HG02763 (cell line): ENCODE measurements around the gene UBE2C.
A peak's percentile ranks its signal among the peaks of the same experiment; 100 is the strongest.
"Not testable (repeated sequence)": the region's sequence is repeated elsewhere in the genome, so short reads cannot be mapped to it uniquely, and the experiment has no call there.

Experiments used
- ATAC-seq: cut with Tn5 transposase; IDR thresholded peaks from one replicate; pipeline ENCODE4 v1.9.1; 2021; ENCODE audit warnings: mild to moderate bottlenecking, moderate library complexity; ENCODE audit not compliant: unreplicated experiment

Gene UBE2C

DNA sequence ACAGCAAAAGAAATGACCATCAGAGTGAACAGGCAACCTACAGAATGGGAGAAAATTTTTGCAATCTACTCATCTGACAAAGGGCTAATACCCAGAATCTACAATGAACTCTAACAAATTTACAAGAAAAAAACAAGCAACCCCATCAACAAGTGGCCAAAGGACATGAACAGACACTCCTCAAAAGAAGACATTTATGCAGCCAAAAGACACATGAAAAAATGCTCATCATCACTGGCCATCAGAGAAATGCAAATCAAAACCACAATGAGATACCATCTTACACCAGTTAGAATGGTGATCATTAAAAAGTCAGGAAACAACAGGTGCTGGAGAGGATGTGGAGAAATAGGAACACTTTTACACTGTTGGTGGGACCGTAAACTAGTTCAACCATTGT, 14.9 kb upstream of the UBE2C start:
- ATAC-seq: not testable (repeated sequence)

DNA sequence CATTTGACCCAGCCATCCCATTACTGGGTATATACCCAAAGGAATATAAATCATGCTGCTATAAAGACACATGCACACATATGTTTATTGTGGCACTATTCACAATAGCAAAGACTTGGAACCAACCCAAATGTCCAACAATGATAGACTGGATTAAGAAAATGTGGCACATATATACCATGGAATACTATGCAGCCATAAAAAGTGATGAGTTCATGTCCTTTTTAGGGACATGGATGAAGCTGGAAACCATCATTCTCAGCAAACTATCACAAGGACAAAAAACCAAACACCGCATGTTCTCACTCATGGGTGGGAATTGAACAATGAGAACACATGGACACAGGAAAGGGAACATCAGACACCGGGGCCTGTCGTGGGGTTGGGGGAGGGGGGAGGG, 14.5 kb upstream of the UBE2C start:
- ATAC-seq: not testable (repeated sequence)

DNA sequence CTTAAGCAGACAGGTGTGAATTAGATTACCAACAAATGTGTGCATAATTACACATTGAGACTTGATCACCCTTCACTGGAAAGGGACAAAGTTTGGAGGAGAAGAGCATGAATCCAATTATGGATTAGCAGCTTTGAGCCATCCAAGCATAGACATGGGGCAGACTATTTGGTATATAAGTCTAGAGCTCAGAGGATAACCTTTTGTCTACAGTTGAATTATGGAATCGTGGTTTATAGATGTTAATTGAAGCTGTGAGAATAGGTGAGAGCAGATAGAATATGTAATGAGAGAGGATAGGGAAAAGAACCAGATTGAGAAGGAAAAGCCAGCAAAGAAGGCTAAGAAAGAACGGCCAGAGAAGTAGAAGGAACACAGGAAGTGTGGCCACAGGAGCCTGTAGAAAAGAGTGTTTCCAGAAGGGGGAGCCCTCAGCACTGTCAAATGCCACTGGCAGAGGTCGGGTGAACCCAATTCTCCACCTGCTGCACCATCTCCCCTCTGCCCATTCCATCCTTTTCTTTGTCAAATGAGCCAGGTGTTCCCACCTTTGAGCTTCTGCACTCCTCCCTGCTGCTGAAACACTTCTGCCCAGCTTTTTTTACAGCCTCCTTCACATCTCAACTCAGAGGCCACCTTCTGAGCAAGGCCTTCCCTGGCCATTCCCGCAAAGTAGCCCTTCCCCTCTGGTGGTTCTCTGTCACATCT, 13.4 kb upstream of the UBE2C start:
- peak; percentile 47 for ATAC-seq

DNA sequence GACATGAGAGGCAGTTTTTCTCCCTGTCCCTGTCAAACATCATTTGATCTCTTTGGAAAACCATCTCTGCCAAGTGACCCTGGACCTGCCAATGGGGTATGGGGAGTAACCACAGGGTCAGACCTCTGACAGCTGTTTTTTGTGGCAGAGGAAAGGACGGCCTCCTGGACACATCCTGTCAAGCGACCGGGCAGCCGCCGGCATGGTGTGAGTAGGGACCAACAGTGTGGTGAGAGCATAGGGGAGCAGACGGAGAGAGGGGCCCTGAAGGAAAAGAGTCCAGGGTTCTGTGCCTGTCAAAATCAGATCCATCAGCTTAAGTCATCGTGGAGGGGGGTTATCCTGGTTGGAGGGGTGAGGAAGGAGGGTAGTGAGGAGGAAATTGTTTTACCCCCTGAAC, 10.6 kb upstream of the UBE2C start:
- ATAC-seq: no peak

DNA sequence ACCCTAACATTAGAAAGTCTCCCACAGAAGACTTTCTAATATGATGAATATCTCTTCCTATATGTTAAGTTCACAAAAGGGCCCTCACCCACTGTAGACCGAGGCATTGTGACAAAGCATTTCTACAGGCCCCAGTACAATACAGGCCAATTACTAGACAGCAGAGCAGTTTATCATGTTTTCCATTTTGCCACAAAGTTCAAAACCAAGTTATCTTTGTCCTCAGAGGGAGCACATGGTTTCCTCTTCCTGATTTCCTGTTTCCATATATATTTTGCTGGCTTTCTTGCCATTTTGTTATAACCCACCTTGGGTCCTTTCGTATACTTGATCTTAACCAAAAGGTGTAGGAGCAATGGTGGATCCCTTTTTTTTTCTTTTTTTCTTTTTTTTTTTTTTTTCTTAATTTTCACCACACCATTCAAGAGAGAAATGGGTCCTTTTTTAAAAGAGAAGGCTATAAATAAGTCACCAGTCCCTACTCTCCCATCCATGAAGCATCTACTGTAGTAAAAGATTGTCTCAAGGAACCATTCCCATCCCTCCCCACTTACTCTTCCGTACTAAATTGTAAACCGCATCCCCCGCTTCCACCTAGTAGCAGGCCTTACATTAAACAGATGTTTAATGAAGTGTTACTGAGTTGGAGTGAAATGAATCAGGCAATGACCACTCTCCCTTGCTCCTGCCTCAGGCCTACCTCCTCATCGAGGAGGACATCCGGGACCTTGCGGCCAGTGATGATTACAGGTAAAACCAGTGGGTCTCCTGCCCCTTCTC, 2.1 kb upstream of the UBE2C start:
- no peak for ATAC-seq

DNA sequence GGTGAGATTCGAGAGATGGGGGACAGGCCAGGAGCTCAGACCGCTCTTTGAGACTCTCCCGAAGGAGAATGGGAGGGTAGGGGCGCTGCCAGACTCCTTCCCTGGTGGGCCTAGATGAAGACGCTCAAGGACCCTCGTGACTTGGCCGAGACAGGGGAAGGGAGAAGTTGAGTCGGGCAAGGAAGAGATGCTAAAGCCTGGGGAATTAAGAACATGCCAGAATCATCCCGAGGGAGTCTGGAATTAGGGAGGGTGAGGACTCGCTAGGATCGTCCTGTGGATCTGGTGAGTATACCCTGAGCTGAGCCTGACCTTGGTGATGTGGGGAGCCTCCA, 529 bp downstream of the UBE2C start:
- no peak for ATAC-seq

DNA sequence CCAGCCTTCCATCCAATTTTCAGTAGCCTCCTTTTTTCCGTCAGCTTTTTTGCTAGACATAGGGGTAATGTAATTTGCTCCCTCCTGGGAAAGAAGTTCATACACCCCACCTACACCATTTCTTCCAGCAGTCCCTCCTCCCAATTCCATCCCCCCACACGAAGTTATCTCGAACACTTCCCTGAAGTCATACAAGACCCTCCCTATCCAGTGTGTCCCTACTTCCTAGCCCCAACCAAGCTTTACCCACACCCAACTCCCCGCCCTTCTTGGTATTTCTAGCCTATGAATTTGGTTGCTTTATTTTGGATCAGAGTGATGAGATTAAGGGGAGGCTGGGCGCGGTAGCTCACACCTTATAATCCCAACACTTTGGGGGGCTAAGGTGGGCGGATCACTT, 1.0 kb downstream of the UBE2C start:
- ATAC-seq: no peak

DNA sequence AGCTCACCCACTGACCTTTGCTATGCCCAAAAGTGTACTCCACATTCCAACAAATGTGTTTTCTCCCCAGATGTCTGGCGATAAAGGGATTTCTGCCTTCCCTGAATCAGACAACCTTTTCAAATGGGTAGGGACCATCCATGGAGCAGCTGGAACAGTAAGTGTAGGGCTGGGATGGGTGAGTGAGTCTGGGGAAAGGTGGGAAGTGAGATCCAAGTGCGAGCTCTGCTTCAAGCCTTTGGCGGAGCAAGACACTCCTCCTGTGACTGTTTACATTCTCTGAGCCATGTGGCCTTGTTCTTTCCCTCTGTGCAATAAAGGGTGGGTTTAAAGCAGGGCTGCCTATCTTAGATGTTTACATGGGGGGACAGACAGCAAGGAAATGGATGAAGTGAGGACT, 1.9 kb downstream of the UBE2C start:
- ATAC-seq: no peak

DNA sequence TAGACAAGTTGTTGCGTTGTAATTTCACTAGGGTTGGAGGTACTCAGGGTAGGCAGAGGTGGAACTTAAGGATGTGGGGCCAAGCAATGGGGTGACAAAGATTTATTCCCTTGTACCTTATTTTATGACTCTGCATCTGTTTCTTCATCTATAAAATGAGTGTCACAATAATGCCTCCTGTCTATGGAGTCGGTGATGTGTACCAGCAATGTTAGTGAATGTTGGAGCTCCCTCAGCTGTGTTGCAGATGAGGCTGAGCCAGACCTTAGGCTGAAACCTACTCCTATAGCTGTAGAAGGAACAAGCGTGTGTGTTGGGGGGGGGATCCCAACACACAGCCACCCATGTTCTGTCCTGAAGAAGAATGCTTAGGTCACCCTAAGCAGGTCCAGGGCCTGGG, 4.5 kb downstream of the UBE2C start:
- no peak for ATAC-seq

DNA sequence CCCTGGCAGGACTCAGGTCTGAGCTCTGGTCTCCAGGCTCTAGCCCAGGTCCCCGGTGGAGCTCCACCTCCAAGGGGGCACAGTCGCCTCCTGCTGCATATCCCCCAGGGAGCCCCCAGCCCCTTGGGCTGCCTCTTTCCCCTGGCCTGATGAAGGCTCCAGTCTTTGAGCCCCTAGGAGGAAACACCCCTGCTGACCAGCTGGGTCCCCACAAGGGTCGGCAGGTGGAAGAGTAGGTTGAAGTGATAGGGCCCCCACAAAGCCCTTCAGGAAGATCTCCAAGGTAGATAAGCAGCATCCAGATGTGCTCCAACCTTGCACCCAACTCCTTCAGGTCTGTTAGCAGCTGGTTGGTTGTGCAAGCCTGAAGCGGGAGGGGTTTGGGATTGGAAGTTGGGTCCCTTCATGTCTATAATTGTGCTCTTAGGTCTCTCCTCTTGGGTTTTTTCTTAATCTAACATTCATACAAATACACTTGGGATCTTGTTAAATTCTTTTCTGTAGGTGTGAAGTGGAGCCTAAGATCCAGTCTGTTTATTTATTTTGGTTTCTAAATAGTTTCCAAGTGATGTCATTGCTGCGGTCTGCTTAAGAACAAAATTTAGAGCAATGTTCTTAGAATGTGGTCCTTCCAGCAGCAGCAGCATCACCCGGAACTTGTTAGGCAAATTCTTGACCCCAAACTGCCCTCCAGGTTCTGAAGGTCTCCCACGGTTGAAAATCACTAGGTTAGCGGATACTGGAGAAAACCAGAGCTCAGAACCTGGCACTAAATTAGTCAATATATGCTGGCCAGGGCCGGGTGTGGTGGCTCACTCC, 5.1 kb downstream of the UBE2C start:
- no peak for ATAC-seq

DNA sequence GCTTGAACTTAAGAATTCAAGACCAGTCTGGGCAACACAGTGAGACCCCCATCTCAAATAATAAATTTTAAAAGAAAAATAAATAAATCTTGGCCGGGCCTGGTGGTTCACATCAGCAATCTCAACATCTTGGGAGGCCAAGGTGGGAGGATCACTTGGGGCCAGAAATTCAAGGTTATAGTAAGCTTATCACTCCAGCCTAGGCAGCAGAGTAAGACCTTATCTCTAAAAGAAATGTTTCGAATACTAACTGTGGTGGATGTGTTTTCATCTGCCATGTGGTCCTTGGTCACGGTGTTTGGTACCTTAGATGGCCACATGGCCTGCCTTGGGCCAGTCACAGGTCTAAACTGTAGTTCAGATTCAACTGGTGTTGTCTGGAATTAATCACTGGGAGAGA, 5.8 kb downstream of the UBE2C start:
- ATAC-seq: no peak

DNA sequence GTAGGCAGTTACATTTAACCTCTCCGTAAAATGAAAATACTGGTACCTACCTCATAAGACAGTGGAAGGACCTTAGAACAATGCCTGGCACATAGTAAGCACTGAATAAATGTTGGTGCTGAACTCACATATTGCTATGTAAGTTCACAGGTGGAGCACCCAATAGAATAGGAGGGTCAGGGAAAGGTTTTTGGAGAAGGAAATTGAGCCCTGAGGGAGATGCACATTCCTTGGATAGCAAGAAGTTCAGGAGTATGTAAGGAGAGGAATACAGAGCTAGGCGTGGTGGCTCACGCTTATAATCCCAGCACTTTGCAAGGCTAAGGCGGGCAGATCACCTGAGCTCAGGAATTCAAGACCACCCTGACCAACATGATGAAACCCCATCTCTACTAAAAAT, 7.0 kb downstream of the UBE2C start:
- ATAC-seq: no peak

DNA sequence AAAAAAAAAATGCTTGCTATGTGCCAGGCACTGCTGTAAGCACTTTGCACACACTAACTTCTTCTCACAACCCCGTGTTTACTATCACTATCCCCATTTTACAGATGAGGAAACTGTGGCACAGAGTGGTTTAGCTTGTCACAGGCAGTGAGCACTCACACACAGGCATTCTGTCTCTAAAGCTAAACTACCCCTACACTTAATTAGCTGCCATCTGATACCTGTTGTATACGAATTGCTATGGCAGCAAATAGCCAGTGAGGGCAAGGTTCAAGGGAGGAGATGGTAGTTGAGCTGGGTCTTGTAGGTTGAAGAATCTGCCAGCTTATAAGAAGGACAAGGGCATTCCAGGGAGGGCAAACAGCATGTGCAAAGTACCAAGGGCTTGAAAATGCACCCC, 9.5 kb downstream of the UBE2C start:
- ATAC-seq: no peak

DNA sequence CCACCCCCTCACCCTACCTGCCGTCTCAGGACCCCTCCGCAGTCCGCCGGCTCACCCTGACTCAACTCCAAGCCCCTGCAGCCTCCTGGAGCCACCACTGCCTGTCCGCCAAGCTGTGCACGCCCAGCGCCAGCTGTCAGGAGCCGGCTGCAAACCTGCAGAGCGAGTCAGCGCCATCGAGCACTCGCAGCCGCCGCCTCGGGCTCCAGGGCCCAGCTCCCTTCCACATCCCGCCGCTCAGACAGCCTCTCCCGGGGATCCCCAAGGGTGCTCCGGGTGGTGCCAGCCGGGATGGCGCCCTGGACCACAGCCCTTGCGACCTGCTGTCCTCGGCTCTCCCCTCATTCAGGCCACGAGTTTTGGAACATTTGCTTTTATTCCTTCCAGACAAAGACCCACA, 10.4 kb downstream of the UBE2C start:
- no peak for ATAC-seq

DNA sequence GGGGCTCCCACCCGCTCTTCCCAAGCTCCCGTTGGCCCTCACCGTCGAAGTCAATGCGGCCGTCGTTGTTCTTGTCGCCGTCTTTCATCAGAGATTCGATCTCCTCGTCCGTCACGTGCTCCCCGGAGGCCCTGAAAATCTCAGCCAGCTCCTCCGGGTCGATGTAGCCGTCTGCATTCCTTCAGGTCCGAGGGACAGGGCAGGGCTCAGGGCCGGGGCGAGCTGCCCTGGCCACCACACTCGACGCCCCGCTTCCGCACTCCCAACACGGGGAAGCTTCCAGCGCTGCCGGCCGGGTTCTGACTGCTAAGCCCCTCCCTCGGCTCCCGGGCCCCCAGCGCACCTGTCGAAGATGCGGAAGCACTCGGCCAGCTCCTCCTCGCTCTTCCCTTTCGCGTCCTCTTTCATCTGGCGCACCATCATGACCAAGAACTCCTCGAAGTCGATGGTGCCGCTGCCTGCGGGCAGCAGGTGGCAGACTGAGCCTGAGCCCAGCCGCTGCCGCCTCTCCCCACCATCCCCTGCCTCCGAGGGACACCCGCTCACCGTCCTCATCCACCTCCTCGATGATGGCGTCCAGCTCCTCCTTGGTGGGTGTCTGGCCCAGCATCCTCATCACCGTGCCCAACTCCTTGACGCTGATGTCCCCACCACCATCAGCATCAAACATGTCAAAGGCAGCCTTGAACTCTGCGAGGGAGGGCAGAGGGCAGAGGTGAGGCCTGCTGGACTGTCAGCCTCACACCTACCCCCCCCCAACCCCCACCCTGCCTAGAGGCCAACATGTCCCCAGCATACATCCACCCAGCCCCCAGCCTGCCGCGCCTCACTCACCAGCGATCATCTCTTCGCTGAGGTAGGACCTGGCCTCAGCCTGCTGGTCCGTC, 11.7 kb downstream of the UBE2C start:
- ATAC-seq: no peak

DNA sequence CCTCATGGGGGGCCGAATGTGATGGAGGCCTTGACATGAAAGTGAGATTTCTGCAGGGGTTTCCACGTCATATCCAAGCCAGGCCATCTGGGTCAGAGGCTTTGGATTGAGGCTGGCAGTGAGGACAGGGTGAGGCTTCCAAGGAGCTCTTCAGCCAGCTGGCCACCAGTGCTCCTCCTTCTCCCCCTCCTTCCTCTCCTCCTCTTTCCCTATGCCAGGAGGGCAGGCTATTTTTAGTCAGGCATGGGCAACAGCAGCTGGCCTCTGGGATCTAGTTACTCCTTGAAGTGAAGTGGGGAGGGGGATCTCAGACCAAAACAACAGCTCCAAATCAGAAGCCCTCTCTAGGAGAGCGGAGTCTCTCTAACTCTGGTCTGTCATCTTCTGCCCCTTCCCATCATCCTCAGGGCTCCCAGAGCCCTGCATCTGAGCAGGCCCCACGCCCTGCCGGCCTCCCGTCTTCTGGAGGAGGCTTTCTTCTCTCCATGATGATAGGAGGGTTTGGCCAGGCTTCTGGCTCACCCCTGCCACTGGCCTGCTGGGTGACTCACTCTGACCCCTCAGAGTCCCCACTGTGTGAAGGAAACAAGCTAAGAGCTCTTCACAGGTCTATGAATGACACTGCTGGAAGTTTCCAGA, 14.1 kb downstream of the UBE2C start:
- ATAC-seq: no peak

DNA sequence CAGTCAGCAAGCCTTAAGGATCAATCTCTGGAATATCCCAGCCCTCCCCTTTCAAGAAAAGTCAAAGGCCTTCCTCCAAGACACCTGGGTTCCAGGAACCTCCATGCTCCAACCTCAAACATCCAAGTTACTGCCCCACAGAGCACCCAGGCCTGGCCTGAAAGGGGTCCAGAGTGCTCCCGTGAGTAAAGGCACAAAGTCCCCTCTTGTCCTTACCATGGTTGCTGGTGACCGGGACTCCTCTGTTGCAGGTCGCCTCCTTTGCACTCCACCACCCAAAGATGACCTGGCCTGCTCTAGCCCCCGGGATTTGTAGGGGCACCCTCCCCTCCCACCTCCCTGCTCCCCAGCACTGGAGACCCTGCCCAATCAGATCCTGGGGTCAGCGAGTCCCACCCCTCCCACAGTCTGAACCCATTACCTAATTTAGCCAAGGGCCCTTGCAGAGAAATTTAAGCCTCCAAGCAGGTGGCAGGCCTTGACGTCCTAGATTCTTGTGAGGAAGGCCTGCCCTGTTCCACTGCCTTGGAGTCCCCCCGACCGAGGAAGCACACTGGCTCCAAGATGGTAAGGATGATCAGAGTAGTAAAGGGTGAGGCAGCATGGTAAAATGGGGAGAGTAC, 14.7 kb downstream of the UBE2C start, which contains the start of gene TNNC2:
TSS of gene TNNC2 (minus strand) at position 283 of the 623 bp plus-strand sequence. CDS start at position 219, 64 bp downstream.
- ATAC-seq: no peak

DNA sequence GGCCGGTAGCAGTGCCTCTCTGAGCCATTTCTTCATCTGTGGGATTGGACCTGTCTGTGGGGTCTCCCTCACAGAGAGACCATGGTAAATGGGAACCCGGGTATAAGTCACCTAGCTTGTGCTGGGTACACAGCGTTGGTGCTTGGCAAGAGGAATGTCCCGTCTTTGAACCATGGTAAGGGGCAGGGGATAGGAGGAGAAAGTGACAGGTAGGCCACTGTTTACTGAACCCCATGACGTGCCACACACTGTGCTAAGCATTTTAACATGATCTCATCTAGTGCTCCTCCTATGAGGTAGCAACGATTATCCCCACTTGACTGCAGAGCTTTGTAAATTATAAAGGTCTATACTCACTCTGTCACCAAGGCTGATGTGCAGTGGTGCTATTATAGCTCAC, 15.3 kb downstream of the UBE2C start:
- no peak for ATAC-seq

DNA sequence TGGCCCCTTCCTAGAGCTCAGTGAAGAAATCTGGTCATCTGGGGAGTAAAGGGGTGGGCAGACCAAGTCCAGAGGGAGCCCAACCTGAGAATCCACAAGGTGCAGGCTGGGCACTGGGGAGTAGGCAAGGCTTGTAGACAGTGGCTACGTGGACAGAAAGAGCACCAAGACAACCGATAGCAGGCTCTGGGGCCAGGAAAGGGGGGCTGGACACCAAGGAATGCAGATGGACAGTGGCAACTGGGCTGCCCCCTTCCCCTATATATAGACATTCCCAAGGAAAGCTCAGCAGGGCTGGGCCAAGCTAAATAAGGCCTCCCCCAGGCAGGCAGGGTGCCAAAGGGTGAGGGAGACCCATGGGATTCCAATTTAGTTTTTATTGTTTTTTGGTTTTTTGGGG, 16.1 kb downstream of the UBE2C start:
- ATAC-seq: no peak

DNA sequence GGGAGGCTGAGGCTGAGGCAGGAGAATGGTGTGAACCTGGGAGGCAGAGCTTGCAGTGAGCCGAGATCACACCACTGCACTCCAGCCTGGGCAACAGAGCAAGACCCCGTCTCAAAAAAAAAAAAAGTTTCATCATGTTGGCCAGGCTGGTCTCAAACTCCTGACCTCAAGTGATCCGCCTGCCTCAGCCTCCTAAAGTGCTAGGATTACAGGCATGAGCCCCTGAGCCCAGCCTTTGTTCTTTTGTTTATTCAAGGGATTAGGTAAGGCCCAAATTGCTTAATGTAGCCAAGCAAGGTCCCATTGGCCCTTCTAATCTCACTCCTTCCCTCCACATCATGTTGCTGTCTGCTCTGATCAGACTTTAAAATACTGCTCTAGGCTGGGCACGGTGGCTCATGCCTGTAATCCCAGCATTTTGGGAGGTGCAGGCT, 17.2 kb downstream of the UBE2C start:
- not testable (repeated sequence) for ATAC-seq
